ENCODE measurements around the gene DDA1.

DNA sequence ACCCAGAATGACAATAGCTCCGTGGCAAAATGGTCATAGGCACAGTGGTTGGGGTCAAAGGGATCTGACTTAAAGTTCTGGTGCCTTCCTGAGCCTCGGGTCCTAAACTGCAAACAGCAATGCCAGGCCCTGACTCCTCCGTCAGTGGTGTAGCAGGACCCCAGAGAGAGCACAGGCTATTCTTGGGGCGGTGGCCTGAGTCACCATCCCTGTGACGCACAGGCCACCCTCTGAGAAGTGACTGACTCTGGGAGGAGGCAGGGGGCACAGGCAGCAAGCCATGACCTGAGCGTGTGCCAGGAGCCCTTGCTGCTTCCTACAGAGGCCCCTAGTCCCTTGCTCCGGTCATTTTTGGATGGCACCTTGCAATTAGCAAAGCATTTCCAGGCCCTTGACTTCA is 49.0 kb downstream of the DDA1 start:
- no peak for TF ChIP-seq CCDC6 (CRISPR knock-in tag; IDR thresholded peaks at IDR 0.05)
- TF ChIP-seq PHF21A (CRISPR knock-in tag; IDR thresholded peaks at IDR 0.05), result no peak
- TF ChIP-seq BHLHE40 (IDR thresholded peaks at IDR 0.05; ENCODE audit: low read length), result no peak
- no peak for TF ChIP-seq HDAC6 (IDR thresholded peaks at IDR 0.05; ENCODE audit: low read depth, low read length)
- no peak for TF ChIP-seq SP5 (CRISPR knock-in tag; IDR thresholded peaks at IDR 0.05; ENCODE audit: borderline replicate concordance, low read depth)
- no peak for TF ChIP-seq U2AF1 (optimal IDR thresholded peaks at IDR 0.05; ENCODE audit: low read depth, low read length)
